Fibroblast of lung (primary cell): ENCODE data around the gene CHM.

Source experiments
- EZH2 ChIP-seq: IDR thresholded peaks from 2 replicates; pipeline ENCODE4 v1.5.1; 2012; ENCODE audit warnings: low read length, control low read depth, mild to moderate bottlenecking; ENCODE audit errors: missing control alignments
- TF ChIP-seq, protein P1 (sequence below), 2 donors: IDR thresholded peaks in 1 of 2; conservative IDR thresholded peaks in 1 of 2; 1 replicate in 1 of 2; 2 replicates in 1 of 2; pipeline ENCODE4 v1.5.1; 2011 to 2012; ENCODE audit warnings: low read length in 2 of 2, control low read depth in 1 of 2, inconsistent platforms in 1 of 2, low read depth in 1 of 2, mild to moderate bottlenecking in 1 of 2

DNA sequence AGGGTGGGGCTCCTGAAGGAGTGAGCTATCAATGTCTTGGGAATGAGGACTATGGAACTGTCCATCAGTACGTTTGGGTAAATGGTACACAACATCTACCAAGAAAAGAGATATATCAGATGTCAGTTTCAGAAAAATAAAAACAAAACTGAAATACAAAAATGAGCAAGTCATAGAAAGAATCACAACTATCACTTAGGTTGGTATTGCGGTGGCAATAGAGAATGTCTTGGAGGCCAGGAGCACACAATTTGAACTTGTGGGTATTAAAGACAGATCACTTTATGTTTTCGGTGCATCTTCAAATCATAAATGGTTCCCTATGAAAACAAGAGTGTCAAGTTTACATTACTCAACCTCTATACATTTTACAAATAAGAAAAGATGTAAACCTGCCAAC lies 176.8 kb downstream of the CHM start:
- TF ChIP-seq, protein P1, sequence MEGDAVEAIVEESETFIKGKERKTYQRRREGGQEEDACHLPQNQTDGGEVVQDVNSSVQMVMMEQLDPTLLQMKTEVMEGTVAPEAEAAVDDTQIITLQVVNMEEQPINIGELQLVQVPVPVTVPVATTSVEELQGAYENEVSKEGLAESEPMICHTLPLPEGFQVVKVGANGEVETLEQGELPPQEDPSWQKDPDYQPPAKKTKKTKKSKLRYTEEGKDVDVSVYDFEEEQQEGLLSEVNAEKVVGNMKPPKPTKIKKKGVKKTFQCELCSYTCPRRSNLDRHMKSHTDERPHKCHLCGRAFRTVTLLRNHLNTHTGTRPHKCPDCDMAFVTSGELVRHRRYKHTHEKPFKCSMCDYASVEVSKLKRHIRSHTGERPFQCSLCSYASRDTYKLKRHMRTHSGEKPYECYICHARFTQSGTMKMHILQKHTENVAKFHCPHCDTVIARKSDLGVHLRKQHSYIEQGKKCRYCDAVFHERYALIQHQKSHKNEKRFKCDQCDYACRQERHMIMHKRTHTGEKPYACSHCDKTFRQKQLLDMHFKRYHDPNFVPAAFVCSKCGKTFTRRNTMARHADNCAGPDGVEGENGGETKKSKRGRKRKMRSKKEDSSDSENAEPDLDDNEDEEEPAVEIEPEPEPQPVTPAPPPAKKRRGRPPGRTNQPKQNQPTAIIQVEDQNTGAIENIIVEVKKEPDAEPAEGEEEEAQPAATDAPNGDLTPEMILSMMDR (conservative IDR thresholded peaks at IDR 0.05 in 1 of 2, IDR thresholded peaks at IDR 0.05 in 1 of 2; ENCODE audit: low read depth in 1 of 2, low read length in 2 of 2) = no peak
- TF ChIP-seq EZH2 = no peak
